ENCODE results near the gene KCNH1.

KCNH1 gene

GRCh38 chr1:210723646-210724045 is 410.3 kb downstream of the KCNH1 start:
- H3K36me3 ChIP-seq (ENCODE audit: control insufficient read depth, insufficient read depth, low read length) = no peaks in the 10 kb centered on the region
- H3K4me3 ChIP-seq (ENCODE audit: low read depth, low read length) = no peak overlapping the region
- no peaks in the 10 kb centered on the region for H3K4me1 ChIP-seq (ENCODE audit: control insufficient read depth, insufficient read depth, low read length)
- no peak overlapping the region for H3K9ac ChIP-seq (ENCODE audit: low read depth, low read length)
- no peaks in the 10 kb centered on the region for H3K9me3 ChIP-seq (ENCODE audit: control insufficient read depth, insufficient read depth, low read length)
- no peaks in the 10 kb centered on the region for H3K27me3 ChIP-seq (ENCODE audit: control insufficient read depth, insufficient read depth, low read length)
- no peak overlapping the region for H3K27ac ChIP-seq (ENCODE audit: low read depth, low read length)

- no peaks in the 10 kb centered on the region for H3K9me3 ChIP-seq (ENCODE audit: control insufficient read depth, insufficient read depth, low read length)
- no peaks in the 10 kb centered on the region for H3K4me1 ChIP-seq (ENCODE audit: control insufficient read depth, insufficient read depth, low read length)
- no peak overlapping the region for H3K27ac ChIP-seq (ENCODE audit: low read depth, low read length)
- H3K9ac ChIP-seq (ENCODE audit: low read depth, low read length) = no peak overlapping the region
- no peaks in the 10 kb centered on the region for H3K36me3 ChIP-seq (ENCODE audit: control insufficient read depth, insufficient read depth, low read length)
- no peak overlapping the region for H3K4me3 ChIP-seq (ENCODE audit: low read depth, low read length)
- no peaks in the 10 kb centered on the region for H3K27me3 ChIP-seq (ENCODE audit: control insufficient read depth, insufficient read depth, low read length)
These were observed 411.4 kb downstream of the KCNH1 start for GRCh38 chr1:210722410-210723081.

GRCh38 chr1:210715072-210715471 is 418.9 kb downstream of the KCNH1 start:
- no peaks in the 10 kb centered on the region for H3K36me3 ChIP-seq (ENCODE audit: control insufficient read depth, insufficient read depth, low read length)
- no peak overlapping the region for H3K9ac ChIP-seq (ENCODE audit: low read depth, low read length)
- no peak overlapping the region for H3K4me3 ChIP-seq (ENCODE audit: low read depth, low read length)
- no peaks in the 10 kb centered on the region for H3K9me3 ChIP-seq (ENCODE audit: control insufficient read depth, insufficient read depth, low read length)
- no peak overlapping the region for H3K27ac ChIP-seq (ENCODE audit: low read depth, low read length)
- no peaks in the 10 kb centered on the region for H3K4me1 ChIP-seq (ENCODE audit: control insufficient read depth, insufficient read depth, low read length)
- H3K27me3 ChIP-seq (ENCODE audit: control insufficient read depth, insufficient read depth, low read length) = no peaks in the 10 kb centered on the region

GRCh38 chr1:210711825-210712612 is 421.9 kb downstream of the KCNH1 start:
- no peaks in the 10 kb centered on the region for H3K9me3 ChIP-seq (ENCODE audit: control insufficient read depth, insufficient read depth, low read length)
- H3K36me3 ChIP-seq (ENCODE audit: control insufficient read depth, insufficient read depth, low read length) = no peaks in the 10 kb centered on the region
- no peaks in the 10 kb centered on the region for H3K27me3 ChIP-seq (ENCODE audit: control insufficient read depth, insufficient read depth, low read length)
- H3K27ac ChIP-seq (ENCODE audit: low read depth, low read length) = no peak overlapping the region
- no peak overlapping the region for H3K4me3 ChIP-seq (ENCODE audit: low read depth, low read length)
- H3K9ac ChIP-seq (ENCODE audit: low read depth, low read length) = no peak overlapping the region
- no peaks in the 10 kb centered on the region for H3K4me1 ChIP-seq (ENCODE audit: control insufficient read depth, insufficient read depth, low read length)

- Histone ChIP-seq H3K27me3 (ENCODE audit: control insufficient read depth, insufficient read depth, low read length) (no peaks in the 10 kb centered on the region), H3K9ac (ENCODE audit: low read depth, low read length) (no peak overlapping the region), H3K27ac (ENCODE audit: low read depth, low read length) (no peak overlapping the region), H3K36me3 (ENCODE audit: control insufficient read depth, insufficient read depth, low read length) (no peaks in the 10 kb centered on the region), H3K4me1 (ENCODE audit: control insufficient read depth, insufficient read depth, low read length) (no peaks in the 10 kb centered on the region), H3K4me3 (ENCODE audit: low read depth, low read length) (no peak overlapping the region), H3K9me3 (ENCODE audit: control insufficient read depth, insufficient read depth, low read length) (no peaks in the 10 kb centered on the region)
These were observed 424.2 kb downstream of the KCNH1 start for GRCh38 chr1:210709701-210710100.

GRCh38 chr1:210707300-210708240 is 426.4 kb downstream of the KCNH1 start:
- no peak overlapping the region for H3K9ac ChIP-seq (ENCODE audit: low read depth, low read length)
- H3K27me3 ChIP-seq (ENCODE audit: control insufficient read depth, insufficient read depth, low read length) = no peaks in the 10 kb centered on the region
- no peaks in the 10 kb centered on the region for H3K4me1 ChIP-seq (ENCODE audit: control insufficient read depth, insufficient read depth, low read length)
- H3K4me3 ChIP-seq (ENCODE audit: low read depth, low read length) = no peak overlapping the region
- H3K36me3 ChIP-seq (ENCODE audit: control insufficient read depth, insufficient read depth, low read length) = no peaks in the 10 kb centered on the region
- no peak overlapping the region for H3K27ac ChIP-seq (ENCODE audit: low read depth, low read length)
- no peaks in the 10 kb centered on the region for H3K9me3 ChIP-seq (ENCODE audit: control insufficient read depth, insufficient read depth, low read length)

- no peak overlapping the region for H3K27ac ChIP-seq (ENCODE audit: low read depth, low read length)
These were observed 427.7 kb downstream of the KCNH1 start for GRCh38 chr1:210706246-210706645.

GRCh38 chr1:210705086-210705485 is 428.9 kb downstream of the KCNH1 start:
- no peak overlapping the region for H3K27ac ChIP-seq (ENCODE audit: low read depth, low read length)
- H3K4me1 ChIP-seq (ENCODE audit: control insufficient read depth, insufficient read depth, low read length) = no peaks in the 10 kb centered on the region
- H3K4me3 ChIP-seq (ENCODE audit: low read depth, low read length) = no peak overlapping the region
- no peaks in the 10 kb centered on the region for H3K9me3 ChIP-seq (ENCODE audit: control insufficient read depth, insufficient read depth, low read length)
- no peaks in the 10 kb centered on the region for H3K27me3 ChIP-seq (ENCODE audit: control insufficient read depth, insufficient read depth, low read length)
- H3K36me3 ChIP-seq (ENCODE audit: control insufficient read depth, insufficient read depth, low read length) = no peaks in the 10 kb centered on the region
- no peak overlapping the region for H3K9ac ChIP-seq (ENCODE audit: low read depth, low read length)

More at GRCh38 chr1:210706246-210706645, 427.7 kb downstream of the KCNH1 start:
- Histone ChIP-seq H3K36me3 (ENCODE audit: control insufficient read depth, insufficient read depth, low read length) (no peaks in the 10 kb centered on the region), H3K4me1 (ENCODE audit: control insufficient read depth, insufficient read depth, low read length) (no peaks in the 10 kb centered on the region), H3K4me3 (ENCODE audit: low read depth, low read length) (no peak overlapping the region), H3K27me3 (ENCODE audit: control insufficient read depth, insufficient read depth, low read length) (no peaks in the 10 kb centered on the region), H3K9me3 (ENCODE audit: control insufficient read depth, insufficient read depth, low read length) (no peaks in the 10 kb centered on the region), H3K9ac (ENCODE audit: low read depth, low read length) (no peak overlapping the region)

GRCh38 chr1:210703593-210703992 is 430.4 kb downstream of the KCNH1 start:
- H3K36me3 ChIP-seq (ENCODE audit: control insufficient read depth, insufficient read depth, low read length) = no peaks in the 10 kb centered on the region
- H3K4me3 ChIP-seq (ENCODE audit: low read depth, low read length) = no peak overlapping the region
- no peak overlapping the region for H3K27ac ChIP-seq (ENCODE audit: low read depth, low read length)
- H3K27me3 ChIP-seq (ENCODE audit: control insufficient read depth, insufficient read depth, low read length) = no peaks in the 10 kb centered on the region
- H3K9me3 ChIP-seq (ENCODE audit: control insufficient read depth, insufficient read depth, low read length) = no peaks in the 10 kb centered on the region
- H3K9ac ChIP-seq (ENCODE audit: low read depth, low read length) = no peak overlapping the region
- H3K4me1 ChIP-seq (ENCODE audit: control insufficient read depth, insufficient read depth, low read length) = no peaks in the 10 kb centered on the region

GRCh38 chr1:210702506-210702905 is 431.4 kb downstream of the KCNH1 start:
- no peak overlapping the region for H3K27ac ChIP-seq (ENCODE audit: low read depth, low read length)
- H3K9me3 ChIP-seq (ENCODE audit: control insufficient read depth, insufficient read depth, low read length) = no peaks in the 10 kb centered on the region
- no peak overlapping the region for H3K9ac ChIP-seq (ENCODE audit: low read depth, low read length)
- H3K4me1 ChIP-seq (ENCODE audit: control insufficient read depth, insufficient read depth, low read length) = no peaks in the 10 kb centered on the region
- H3K4me3 ChIP-seq (ENCODE audit: low read depth, low read length) = no peak overlapping the region
- no peaks in the 10 kb centered on the region for H3K36me3 ChIP-seq (ENCODE audit: control insufficient read depth, insufficient read depth, low read length)
- H3K27me3 ChIP-seq (ENCODE audit: control insufficient read depth, insufficient read depth, low read length) = no peaks in the 10 kb centered on the region
